ENCODE data around the gene GRID1.

DNA sequence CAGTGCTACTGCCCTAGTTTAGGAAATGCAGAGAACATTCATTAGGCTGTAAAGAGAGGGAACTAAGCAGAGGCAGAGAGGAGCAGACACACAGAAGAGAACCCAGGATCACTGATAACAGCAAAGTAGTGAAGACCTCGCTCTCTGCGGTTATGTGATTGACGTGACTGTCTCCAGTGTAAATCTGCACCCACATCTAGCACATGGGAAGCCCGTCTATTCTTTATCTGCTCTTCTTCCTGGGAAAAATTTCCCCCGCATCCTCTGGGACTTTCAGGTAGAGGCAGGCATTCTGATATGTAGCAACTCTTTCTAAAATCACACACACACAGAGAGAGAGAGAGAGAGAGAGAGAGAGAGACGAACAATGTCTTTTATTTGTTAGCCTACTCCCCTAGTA, 699.6 kb downstream of the GRID1 start:
- TF ChIP-seq POLR2AphosphoS5 (IDR thresholded peaks at IDR 0.05; ENCODE audit: borderline replicate concordance, low read depth, low read length) (no peak), EZH2 (IDR thresholded peaks at IDR 0.05) (no peak), FOXP2 (optimal IDR thresholded peaks at IDR 0.05; ENCODE audit: control extremely low read depth, extremely low read length, insufficient read depth) (no peak)
